ENCODE measurements around the gene SLF1.

SLF1 gene

DNA sequence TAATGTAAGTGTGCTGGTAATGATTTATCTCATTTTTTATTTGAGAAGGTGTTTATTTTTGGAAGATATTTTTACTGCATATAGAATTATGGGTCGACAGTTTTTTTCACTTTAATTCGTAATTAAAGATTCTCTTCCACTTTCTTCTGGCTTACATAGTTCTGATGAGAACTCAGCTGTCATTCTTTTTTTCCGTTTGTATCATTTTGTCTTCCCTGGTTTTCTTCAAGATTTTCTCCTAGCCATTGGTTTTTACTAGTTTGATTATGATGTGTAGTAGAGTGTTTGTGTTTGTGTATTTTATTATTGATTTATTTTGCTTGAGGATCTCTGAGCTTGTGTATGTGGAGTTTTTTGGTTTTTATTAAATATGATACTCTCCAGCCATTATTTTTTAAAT lies 21.7 kb downstream of the SLF1 start:
- Histone ChIP-seq H3K4me3 (ENCODE audit: low read length) (no peak overlapping the region), H3F3A (ENCODE audit: control insufficient read depth, insufficient read depth) (no peaks in the 10 kb centered on the region), H3K9me3 (ENCODE audit: control insufficient read depth, insufficient read depth, low read length) (peaks cover 18% of the 10 kb centered on the region), H3K79me2 (ENCODE audit: control insufficient read depth, low read length) (peaks cover 60% of the 10 kb centered on the region), H3K27me3 (ENCODE audit: control insufficient read depth, low read length) (no peaks in the 10 kb centered on the region), H3K36me3 (ENCODE audit: control insufficient read depth, low read length) (peaks cover 68% of the 10 kb centered on the region), H4K20me1 (ENCODE audit: control insufficient read depth, insufficient read depth, low read depth, low read length) (no peaks in the 10 kb centered on the region), H3K9me2 (replicated peaks; ENCODE audit: control insufficient read depth, low read length) (no peaks in the 10 kb centered on the region), H3K27ac (ENCODE audit: low read depth, low read length) (no peak overlapping the region), H3K4me2 (ENCODE audit: low read length) (no peak overlapping the region), H3K4me1 (ENCODE audit: control insufficient read depth, low read length) (no peaks in the 10 kb centered on the region)
- TF ChIP-seq, protein P1, sequence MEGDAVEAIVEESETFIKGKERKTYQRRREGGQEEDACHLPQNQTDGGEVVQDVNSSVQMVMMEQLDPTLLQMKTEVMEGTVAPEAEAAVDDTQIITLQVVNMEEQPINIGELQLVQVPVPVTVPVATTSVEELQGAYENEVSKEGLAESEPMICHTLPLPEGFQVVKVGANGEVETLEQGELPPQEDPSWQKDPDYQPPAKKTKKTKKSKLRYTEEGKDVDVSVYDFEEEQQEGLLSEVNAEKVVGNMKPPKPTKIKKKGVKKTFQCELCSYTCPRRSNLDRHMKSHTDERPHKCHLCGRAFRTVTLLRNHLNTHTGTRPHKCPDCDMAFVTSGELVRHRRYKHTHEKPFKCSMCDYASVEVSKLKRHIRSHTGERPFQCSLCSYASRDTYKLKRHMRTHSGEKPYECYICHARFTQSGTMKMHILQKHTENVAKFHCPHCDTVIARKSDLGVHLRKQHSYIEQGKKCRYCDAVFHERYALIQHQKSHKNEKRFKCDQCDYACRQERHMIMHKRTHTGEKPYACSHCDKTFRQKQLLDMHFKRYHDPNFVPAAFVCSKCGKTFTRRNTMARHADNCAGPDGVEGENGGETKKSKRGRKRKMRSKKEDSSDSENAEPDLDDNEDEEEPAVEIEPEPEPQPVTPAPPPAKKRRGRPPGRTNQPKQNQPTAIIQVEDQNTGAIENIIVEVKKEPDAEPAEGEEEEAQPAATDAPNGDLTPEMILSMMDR (IDR thresholded peaks at IDR 0.05; ENCODE audit: low read depth, low read length, poor library complexity, severe bottlenecking), result no peak
- TF ChIP-seq EZH2phosphoT487 (IDR thresholded peaks at IDR 0.05; ENCODE audit: borderline replicate concordance, low read length), result no peak

DNA sequence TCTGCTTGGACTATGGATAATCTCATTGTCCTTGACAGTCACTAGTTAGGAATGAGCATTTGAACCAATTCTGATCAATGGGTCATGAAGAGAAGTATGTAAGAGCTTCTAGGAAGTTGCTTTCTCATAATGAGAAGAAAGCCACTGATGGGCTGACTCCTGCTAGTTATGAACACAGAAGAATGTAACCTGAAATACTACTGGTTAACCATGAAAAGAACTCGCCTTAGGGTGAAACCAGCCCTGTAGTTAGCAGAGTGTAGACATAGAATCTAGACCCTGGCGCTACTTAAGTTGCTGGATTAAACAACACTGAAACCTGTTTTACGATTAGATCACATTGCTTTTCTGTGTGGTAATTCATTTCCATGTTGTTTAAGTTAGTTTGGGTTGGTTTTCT lies 26.6 kb downstream of the SLF1 start:
- H3K27ac ChIP-seq (ENCODE audit: low read depth, low read length), result no peak overlapping the region
- H3K4me3 ChIP-seq (ENCODE audit: low read length), result no peak overlapping the region
- no peaks in the 10 kb centered on the region for H3K27me3 ChIP-seq (ENCODE audit: control insufficient read depth, low read length)
- no peaks in the 10 kb centered on the region for H3F3A ChIP-seq (ENCODE audit: control insufficient read depth, insufficient read depth)
- H3K36me3 ChIP-seq (ENCODE audit: control insufficient read depth, low read length), result peaks cover 56% of the 10 kb centered on the region
- H3K4me1 ChIP-seq (ENCODE audit: control insufficient read depth, low read length), result no peaks in the 10 kb centered on the region
- TF ChIP-seq, protein P1 (IDR thresholded peaks at IDR 0.05; ENCODE audit: low read depth, low read length, poor library complexity, severe bottlenecking), result no peak
- no peak for TF ChIP-seq EZH2phosphoT487 (IDR thresholded peaks at IDR 0.05; ENCODE audit: borderline replicate concordance, low read length)
- H3K9me2 ChIP-seq (replicated peaks; ENCODE audit: control insufficient read depth, low read length), result no peaks in the 10 kb centered on the region
- no peak overlapping the region for H3K4me2 ChIP-seq (ENCODE audit: low read length)
- H3K9me3 ChIP-seq (ENCODE audit: control insufficient read depth, insufficient read depth, low read length), result peaks cover 4% of the 10 kb centered on the region; the same call in 1 of the 2 replicates
- no peaks in the 10 kb centered on the region for H4K20me1 ChIP-seq (ENCODE audit: control insufficient read depth, insufficient read depth, low read depth, low read length)
- peaks cover 18% of the 10 kb centered on the region for H3K79me2 ChIP-seq (ENCODE audit: control insufficient read depth, low read length)

DNA sequence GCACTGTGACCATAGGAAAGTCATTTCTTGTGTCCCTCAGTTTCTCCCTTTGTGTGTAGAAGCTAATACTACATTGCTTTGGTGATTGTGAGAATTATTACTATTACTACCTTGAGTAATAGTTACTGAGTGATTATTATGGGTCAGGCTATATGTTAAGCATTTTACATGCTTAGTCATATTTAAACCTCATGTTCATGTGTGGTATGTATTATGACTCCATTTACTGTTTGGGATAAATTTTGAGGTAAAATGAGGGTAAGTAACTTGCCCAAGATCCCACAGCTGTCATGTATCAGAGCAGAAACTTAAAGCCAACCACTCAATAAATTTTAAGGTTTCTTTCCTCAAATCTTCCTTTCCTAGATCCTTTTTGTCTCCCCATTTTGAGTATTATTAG lies 28.3 kb downstream of the SLF1 start:
- no peaks in the 10 kb centered on the region for H3K27me3 ChIP-seq (ENCODE audit: control insufficient read depth, low read length)
- H4K20me1 ChIP-seq (ENCODE audit: control insufficient read depth, insufficient read depth, low read depth, low read length), result no peaks in the 10 kb centered on the region
- no peak overlapping the region for H3K4me2 ChIP-seq (ENCODE audit: low read length)
- no peak for TF ChIP-seq EZH2phosphoT487 (IDR thresholded peaks at IDR 0.05; ENCODE audit: borderline replicate concordance, low read length)
- TF ChIP-seq, protein P1 (IDR thresholded peaks at IDR 0.05; ENCODE audit: low read depth, low read length, poor library complexity, severe bottlenecking), result no peak
- peaks cover 6% of the 10 kb centered on the region for H3K79me2 ChIP-seq (ENCODE audit: control insufficient read depth, low read length)
- no peaks in the 10 kb centered on the region for H3K4me1 ChIP-seq (ENCODE audit: control insufficient read depth, low read length)
- H3K4me3 ChIP-seq (ENCODE audit: low read length), result no peak overlapping the region
- no peak overlapping the region for H3K27ac ChIP-seq (ENCODE audit: low read depth, low read length)
- H3K9me3 ChIP-seq (ENCODE audit: control insufficient read depth, insufficient read depth, low read length), result no peaks in the 10 kb centered on the region
- peaks cover 52% of the 10 kb centered on the region for H3K36me3 ChIP-seq (ENCODE audit: control insufficient read depth, low read length)
- no peaks in the 10 kb centered on the region for H3F3A ChIP-seq (ENCODE audit: control insufficient read depth, insufficient read depth)
- no peaks in the 10 kb centered on the region for H3K9me2 ChIP-seq (replicated peaks; ENCODE audit: control insufficient read depth, low read length)

Data from DOHH2 (cell line).